Type B pancreatic cell (in vitro differentiated cells): Measurements from ENCODE around the gene SETD7. TPM values are rescaled to one million over a fixed set of nuclear protein-coding genes. Genes with fewer than 3 reads are reported as not detected.

Experiments
- DNase-seq: peaks from one replicate; pipeline ENCODE4 v3.0.0; 2021; ENCODE audit warnings: mixed read lengths; ENCODE audit not compliant: unreplicated experiment; ENCODE audit errors: extremely low spot score
- H3K27ac Mint-ChIP-seq: 2 replicates; pipeline ENCODE4 v1.8.0; 2021; ENCODE audit warnings: mild to moderate bottlenecking, mixed read lengths
- H3K27me3 Mint-ChIP-seq: 2 replicates; pipeline ENCODE4 v1.8.0; 2021; ENCODE audit warnings: mixed read lengths
- H3K36me3 Mint-ChIP-seq: 2 replicates; pipeline ENCODE4 v1.8.0; 2021; ENCODE audit warnings: mixed read lengths
- H3K4me1 Mint-ChIP-seq: one replicate; pipeline ENCODE4 v1.8.0; 2021; ENCODE audit warnings: mixed read lengths; ENCODE audit not compliant: unreplicated experiment
- H3K4me3 Mint-ChIP-seq: 2 replicates; pipeline ENCODE4 v1.8.0; 2021; ENCODE audit warnings: mild to moderate bottlenecking, mixed read lengths
- H3K9me3 Mint-ChIP-seq: 2 replicates; pipeline ENCODE4 v1.8.0; 2021; ENCODE audit warnings: mixed read lengths
- CTCF ChIP-seq: fragments of 200-600 bp; sonication (generic); conservative IDR thresholded peaks from 2 replicates; pipeline ENCODE4 v1.5.0; 2021; ENCODE audit warnings: antibody characterized with exemption, mild to moderate bottlenecking
- total RNA-seq: library from RNA; stranded (reverse); gene quantifications from 2 replicates; pipeline ENCODE4 v1.2.1, GENCODE V29; 2021; ENCODE audit warnings: low replicate concordance

SETD7 gene
- total RNA-seq, 1 donor from 2014 or later: 17.0 TPM

DNA sequence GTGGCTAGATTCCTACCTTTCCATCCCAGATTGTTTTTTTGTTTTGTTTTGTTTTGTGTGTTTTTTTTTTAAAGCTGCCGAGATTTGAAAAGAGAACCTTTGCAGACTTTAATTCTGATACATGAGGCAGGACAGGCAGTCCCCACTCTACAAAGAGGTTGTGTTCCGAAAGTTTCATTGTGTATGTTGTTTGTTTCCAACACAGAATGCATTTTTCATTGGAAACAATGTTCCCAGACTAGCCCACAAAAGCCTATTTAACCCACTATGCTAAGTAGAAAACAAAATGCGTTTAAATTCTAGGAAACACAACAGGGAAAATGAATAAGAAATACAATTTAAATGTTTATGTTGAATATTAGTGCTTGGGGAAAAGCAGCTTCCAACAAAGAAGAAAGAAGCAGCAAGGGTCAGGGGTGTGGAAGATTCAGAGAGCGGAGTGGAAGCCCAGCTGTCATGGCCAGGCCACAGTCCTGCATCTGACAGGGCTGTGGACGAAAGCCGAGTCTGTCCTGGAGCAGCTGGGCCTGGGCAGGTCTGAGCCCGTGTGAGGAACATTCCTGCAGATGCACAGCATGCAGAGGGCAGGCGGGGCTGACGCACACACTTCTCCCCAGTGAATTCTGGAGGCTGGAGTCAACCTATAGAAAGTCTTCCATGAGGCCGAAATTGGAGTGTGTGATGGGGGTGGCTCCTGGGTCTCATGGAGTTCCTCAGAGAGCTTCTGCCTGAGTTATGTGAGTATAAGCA is 12.4 kb upstream of the SETD7 start:
- H3K4me3 Mint-ChIP-seq: no peak overlapping the region
- no peaks in the 10 kb centered on the region for H3K36me3 Mint-ChIP-seq

GRCh38 chr4:139567159-139567870 is 11.3 kb upstream of the SETD7 start:
- no peak for DNase-seq
- H3K4me3 Mint-ChIP-seq: no peak overlapping the region
- no peaks in the 10 kb centered on the region for H3K4me1 Mint-ChIP-seq
- TF ChIP-seq CTCF: no peak
- H3K36me3 Mint-ChIP-seq: no peaks in the 10 kb centered on the region
- H3K27ac Mint-ChIP-seq: no peak overlapping the region
- peaks cover 5% of the 10 kb centered on the region for H3K9me3 Mint-ChIP-seq
- H3K27me3 Mint-ChIP-seq: no peaks in the 10 kb centered on the region

More for the DNA sequence above, 12.4 kb upstream of the SETD7 start:
- Mint-ChIP-seq H3K9me3 (peaks cover 5% of the 10 kb centered on the region), H3K27me3 (no peaks in the 10 kb centered on the region), H3K27ac (no peak overlapping the region), H3K4me1 (no peaks in the 10 kb centered on the region)
- no peak for DNase-seq
- no peak for TF ChIP-seq CTCF

DNA sequence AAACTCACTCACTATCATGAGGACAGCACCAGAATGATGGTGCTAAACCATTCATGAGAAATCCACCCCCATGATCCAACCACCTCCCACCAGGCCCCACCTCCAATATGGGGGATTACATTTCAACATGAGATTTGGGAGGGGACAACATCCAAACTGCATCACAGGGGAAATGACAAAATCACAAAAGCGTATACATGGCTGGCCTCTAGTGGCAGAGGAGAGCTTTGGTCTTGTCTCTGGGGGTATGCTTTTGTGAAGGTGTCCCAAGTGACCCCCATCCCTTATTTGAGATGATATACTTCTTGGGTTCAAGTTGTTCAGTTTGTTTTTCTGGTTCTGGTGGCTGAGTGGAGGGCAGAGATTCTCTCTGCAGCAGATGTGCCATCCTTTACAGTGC is 8.5 kb upstream of the SETD7 start:
- Mint-ChIP-seq H3K4me1 (peaks cover 8% of the 10 kb centered on the region), H3K27ac (no peak overlapping the region), H3K27me3 (peaks cover 8% of the 10 kb centered on the region), H3K4me3 (no peak overlapping the region), H3K9me3 (peaks cover 5% of the 10 kb centered on the region), H3K36me3 (no peaks in the 10 kb centered on the region)
- no peak for TF ChIP-seq CTCF
- no peak for DNase-seq

DNA sequence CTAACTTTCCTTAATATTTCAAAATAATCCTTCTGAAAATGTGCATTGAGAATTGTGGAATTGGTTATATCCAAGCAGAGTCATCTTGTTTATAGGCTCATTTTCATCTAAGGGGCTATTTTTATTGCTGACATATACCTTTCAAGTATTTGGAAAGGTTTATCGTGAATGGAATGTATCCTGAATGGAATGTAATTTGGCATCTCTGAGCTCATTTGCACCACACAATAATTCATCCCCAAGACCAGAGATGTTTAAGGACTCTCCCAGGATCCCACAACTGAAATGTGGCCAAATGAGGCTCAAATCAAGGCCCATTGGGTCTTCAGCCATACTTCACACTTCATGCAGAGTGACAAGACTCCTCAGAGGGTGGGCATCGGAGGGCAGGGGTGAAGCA is 7.5 kb upstream of the SETD7 start:
- no peak overlapping the region for H3K4me3 Mint-ChIP-seq
- no peak for DNase-seq
- H3K27ac Mint-ChIP-seq: no peak overlapping the region
- H3K27me3 Mint-ChIP-seq: peaks cover 18% of the 10 kb centered on the region
- TF ChIP-seq CTCF: no peak
- peaks cover 5% of the 10 kb centered on the region for H3K9me3 Mint-ChIP-seq
- H3K4me1 Mint-ChIP-seq: peaks cover 8% of the 10 kb centered on the region
- H3K36me3 Mint-ChIP-seq: no peaks in the 10 kb centered on the region

- H3K9me3 Mint-ChIP-seq: peaks cover 5% of the 10 kb centered on the region
- no peak for TF ChIP-seq CTCF
Observed at GRCh38 chr4:139562839-139563238, 6.8 kb upstream of the SETD7 start.

More at GRCh38 chr4:139562839-139563238, 6.8 kb upstream of the SETD7 start:
- H3K27ac Mint-ChIP-seq: no peak overlapping the region
- DNase-seq: no peak
- no peak overlapping the region for H3K4me3 Mint-ChIP-seq
- peaks cover 25% of the 10 kb centered on the region for H3K27me3 Mint-ChIP-seq
- peaks cover 8% of the 10 kb centered on the region for H3K4me1 Mint-ChIP-seq
- H3K36me3 Mint-ChIP-seq: no peaks in the 10 kb centered on the region
